ENCODE data around the gene DNAH2. TPM values are rescaled to one million over a fixed set of nuclear protein-coding genes. Genes with fewer than 3 reads are reported as not detected.

The DNAH2 gene
- total and polyA plus RNA-seq, 2 of the 13 experiments (the other 11 are each of a cell fraction or from before 2014, with no cell fraction given) = not detected

- TF ChIP-seq, protein P1, sequence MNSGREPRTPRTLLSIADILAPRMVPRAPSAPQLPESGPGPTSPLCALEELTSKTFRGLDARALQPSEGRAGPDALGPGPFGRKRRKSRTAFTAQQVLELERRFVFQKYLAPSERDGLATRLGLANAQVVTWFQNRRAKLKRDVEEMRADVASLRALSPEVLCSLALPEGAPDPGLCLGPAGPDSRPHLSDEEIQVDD (CRISPR knock-in tag; IDR thresholded peaks at IDR 0.05; ENCODE audit: borderline replicate concordance) = no peak
- TF ChIP-seq SALL1 (CRISPR knock-in tag; IDR thresholded peaks at IDR 0.05) (peak; percentile 52; the same call in 1 of the 2 replicates), SYNCRIP (IDR thresholded peaks at IDR 0.05; ENCODE audit: insufficient read depth, low read depth, low read length) (no peak), MLX (CRISPR knock-in tag; IDR thresholded peaks at IDR 0.05) (no peak), KLF13 (CRISPR knock-in tag; IDR thresholded peaks at IDR 0.05) (no peak), ARNT2 (CRISPR knock-in tag; IDR thresholded peaks at IDR 0.05; ENCODE audit: low read depth) (peak; percentile 40; the same call in 1 of the 2 replicates), JUN (CRISPR knock-in tag; IDR thresholded peaks at IDR 0.05) (no peak), MXD4 (CRISPR knock-in tag; IDR thresholded peaks at IDR 0.05) (0 out of 2 replicates have a peak, but pooled peaks have one; percentile 40), CREB1 (IDR thresholded peaks at IDR 0.05) (peak; percentile 56), CREB1 (CRISPR knock-in tag; IDR thresholded peaks at IDR 0.05) (no peak), ZC3H4 (CRISPR knock-in tag; IDR thresholded peaks at IDR 0.05; ENCODE audit: borderline replicate concordance) (no peak), MXI1 (IDR thresholded peaks at IDR 0.05; ENCODE audit: borderline replicate concordance, low read depth, low read length) (peak; percentile 87; the same call in 2 of the 3 replicates), ZBTB43 (CRISPR knock-in tag; conservative IDR thresholded peaks at IDR 0.05) (no peak), ZBTB25 (CRISPR knock-in tag; IDR thresholded peaks at IDR 0.05) (no peak)
- TF ChIP-seq, protein P2, sequence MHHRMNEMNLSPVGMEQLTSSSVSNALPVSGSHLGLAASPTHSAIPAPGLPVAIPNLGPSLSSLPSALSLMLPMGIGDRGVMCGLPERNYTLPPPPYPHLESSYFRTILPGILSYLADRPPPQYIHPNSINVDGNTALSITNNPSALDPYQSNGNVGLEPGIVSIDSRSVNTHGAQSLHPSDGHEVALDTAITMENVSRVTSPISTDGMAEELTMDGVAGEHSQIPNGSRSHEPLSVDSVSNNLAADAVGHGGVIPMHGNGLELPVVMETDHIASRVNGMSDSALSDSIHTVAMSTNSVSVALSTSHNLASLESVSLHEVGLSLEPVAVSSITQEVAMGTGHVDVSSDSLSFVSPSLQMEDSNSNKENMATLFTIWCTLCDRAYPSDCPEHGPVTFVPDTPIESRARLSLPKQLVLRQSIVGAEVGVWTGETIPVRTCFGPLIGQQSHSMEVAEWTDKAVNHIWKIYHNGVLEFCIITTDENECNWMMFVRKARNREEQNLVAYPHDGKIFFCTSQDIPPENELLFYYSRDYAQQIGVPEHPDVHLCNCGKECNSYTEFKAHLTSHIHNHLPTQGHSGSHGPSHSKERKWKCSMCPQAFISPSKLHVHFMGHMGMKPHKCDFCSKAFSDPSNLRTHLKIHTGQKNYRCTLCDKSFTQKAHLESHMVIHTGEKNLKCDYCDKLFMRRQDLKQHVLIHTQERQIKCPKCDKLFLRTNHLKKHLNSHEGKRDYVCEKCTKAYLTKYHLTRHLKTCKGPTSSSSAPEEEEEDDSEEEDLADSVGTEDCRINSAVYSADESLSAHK (CRISPR knock-in tag; IDR thresholded peaks at IDR 0.05; ENCODE audit: borderline replicate concordance) = no peak
- TF ChIP-seq, protein P3, sequence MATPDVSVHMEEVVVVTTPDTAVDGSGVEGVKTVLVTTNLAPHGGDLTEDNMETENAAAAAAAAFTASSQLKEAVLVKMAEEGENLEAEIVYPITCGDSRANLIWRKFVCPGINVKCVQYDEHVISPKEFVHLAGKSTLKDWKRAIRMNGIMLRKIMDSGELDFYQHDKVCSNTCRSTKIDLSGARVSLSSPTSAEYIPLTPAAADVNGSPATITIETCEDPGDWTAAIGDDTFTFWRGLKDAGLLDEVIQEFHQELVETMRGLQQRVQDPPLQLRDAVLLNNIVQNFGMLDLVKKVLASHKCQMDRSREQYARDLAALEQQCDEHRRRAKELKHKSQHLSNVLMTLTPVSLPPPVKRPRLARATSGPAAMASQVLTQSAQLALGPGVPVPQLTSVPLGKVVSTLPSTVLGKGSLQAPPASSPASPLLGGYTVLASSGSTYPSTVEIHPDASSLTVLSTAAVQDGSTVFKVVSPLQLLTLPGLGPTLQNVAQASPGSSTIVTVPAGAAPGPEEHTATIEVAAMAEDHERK (CRISPR knock-in tag; IDR thresholded peaks at IDR 0.05; ENCODE audit: low read depth) = peak; percentile 46; the same call in 1 of the 2 replicates
- TF ChIP-seq, protein P4, sequence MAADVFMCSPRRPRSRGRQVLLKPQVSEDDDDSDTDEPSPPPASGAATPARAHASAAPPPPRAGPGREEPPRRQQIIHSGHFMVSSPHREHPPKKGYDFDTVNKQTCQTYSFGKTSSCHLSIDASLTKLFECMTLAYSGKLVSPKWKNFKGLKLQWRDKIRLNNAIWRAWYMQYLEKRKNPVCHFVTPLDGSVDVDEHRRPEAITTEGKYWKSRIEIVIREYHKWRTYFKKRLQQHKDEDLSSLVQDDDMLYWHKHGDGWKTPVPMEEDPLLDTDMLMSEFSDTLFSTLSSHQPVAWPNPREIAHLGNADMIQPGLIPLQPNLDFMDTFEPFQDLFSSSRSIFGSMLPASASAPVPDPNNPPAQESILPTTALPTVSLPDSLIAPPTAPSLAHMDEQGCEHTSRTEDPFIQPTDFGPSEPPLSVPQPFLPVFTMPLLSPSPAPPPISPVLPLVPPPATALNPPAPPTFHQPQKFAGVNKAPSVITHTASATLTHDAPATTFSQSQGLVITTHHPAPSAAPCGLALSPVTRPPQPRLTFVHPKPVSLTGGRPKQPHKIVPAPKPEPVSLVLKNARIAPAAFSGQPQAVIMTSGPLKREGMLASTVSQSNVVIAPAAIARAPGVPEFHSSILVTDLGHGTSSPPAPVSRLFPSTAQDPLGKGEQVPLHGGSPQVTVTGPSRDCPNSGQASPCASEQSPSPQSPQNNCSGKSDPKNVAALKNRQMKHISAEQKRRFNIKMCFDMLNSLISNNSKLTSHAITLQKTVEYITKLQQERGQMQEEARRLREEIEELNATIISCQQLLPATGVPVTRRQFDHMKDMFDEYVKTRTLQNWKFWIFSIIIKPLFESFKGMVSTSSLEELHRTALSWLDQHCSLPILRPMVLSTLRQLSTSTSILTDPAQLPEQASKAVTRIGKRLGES (CRISPR knock-in tag; IDR thresholded peaks at IDR 0.05; ENCODE audit: borderline replicate concordance) = no peak
Measured at GRCh38 chr17:7685533-7686221, 31.9 kb upstream of the DNAH2 start (continued).
